ENCODE data around the gene ATG9B.
"Not testable (repeated sequence)": the region's sequence is repeated elsewhere in the genome, so short reads cannot be mapped to it uniquely, and the experiment has no call there.

The ATG9B gene

DNA sequence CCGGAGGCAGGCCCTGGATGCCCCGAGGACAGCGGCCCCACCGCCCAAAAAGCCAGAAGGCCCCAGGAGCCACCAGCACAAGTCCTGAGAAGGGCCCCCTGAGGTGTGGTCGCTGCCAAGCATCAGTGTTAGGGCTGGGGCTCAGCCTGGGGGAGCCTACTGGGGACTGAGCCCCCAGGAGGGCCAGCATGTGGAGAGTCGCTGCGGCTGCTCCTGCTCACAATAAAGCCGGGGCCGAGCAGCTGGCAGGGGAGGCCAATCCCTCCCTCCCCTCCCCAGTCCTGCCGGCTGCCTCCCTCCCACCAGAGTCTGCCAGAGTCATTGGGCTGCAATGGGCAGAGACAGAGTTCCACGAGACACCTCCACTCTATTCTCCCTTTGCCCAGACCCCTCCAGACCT lies 21.0 kb upstream of the ATG9B start:
- no peak overlapping the region for H3K4me3 ChIP-seq (ENCODE audit: low read length)
- peaks cover 5% of the 10 kb centered on the region for H3K27me3 ChIP-seq (replicated peaks; ENCODE audit: control insufficient read depth, insufficient read depth, low read length)
- H3K9ac ChIP-seq (ENCODE audit: low read length): no peak overlapping the region
- peaks cover 27% of the 10 kb centered on the region for H3K4me1 ChIP-seq (ENCODE audit: control insufficient read depth, insufficient read depth, low read length)
- no peaks in the 10 kb centered on the region for H3K9me3 ChIP-seq (ENCODE audit: control insufficient read depth, low read length)
- no peaks in the 10 kb centered on the region for H3K36me3 ChIP-seq (ENCODE audit: control insufficient read depth, insufficient read depth, low read length, severe bottlenecking)
- no peak for DNase-seq (ENCODE audit: low read depth)

DNA sequence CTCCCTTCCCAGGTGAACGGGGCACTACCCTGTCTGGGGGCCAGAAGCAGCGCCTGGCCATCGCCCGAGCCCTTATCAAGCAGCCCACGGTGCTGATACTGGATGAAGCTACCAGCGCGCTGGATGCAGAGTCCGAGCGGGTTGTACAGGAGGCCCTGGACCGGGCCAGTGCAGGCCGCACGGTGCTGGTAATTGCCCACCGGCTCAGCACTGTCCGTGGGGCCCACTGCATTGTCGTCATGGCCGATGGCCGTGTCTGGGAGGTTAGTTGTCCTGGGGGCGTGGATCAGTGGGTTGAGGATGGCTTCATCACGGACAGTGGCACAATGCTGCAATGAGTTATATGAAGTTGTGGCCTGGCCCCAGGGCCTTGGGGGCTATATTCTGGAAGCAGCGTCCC lies 19.7 kb upstream of the ATG9B start:
- no peaks in the 10 kb centered on the region for H3K27me3 ChIP-seq (replicated peaks; ENCODE audit: control insufficient read depth, insufficient read depth, low read length)
- H3K4me3 ChIP-seq (ENCODE audit: low read length): no peak overlapping the region
- H3K36me3 ChIP-seq (ENCODE audit: control insufficient read depth, insufficient read depth, low read length, severe bottlenecking): no peaks in the 10 kb centered on the region
- no peaks in the 10 kb centered on the region for H3K9me3 ChIP-seq (ENCODE audit: control insufficient read depth, low read length)
- no peak for DNase-seq (ENCODE audit: low read depth)
- no peak overlapping the region for H3K9ac ChIP-seq (ENCODE audit: low read length)
- H3K4me1 ChIP-seq (ENCODE audit: control insufficient read depth, insufficient read depth, low read length): peaks cover 36% of the 10 kb centered on the region

- not testable (repeated sequence) for H3K9me3 ChIP-seq (ENCODE audit: control insufficient read depth, low read length); DNase-seq (ENCODE audit: low read depth); H3K9ac ChIP-seq (ENCODE audit: low read length); H3K36me3 ChIP-seq (ENCODE audit: control insufficient read depth, insufficient read depth, low read length, severe bottlenecking); H3K4me3 ChIP-seq (ENCODE audit: low read length); H3K27me3 ChIP-seq (replicated peaks; ENCODE audit: control insufficient read depth, insufficient read depth, low read length)
- H3K4me1 ChIP-seq (ENCODE audit: control insufficient read depth, insufficient read depth, low read length): peaks cover 41% of the 10 kb centered on the region
Observed at GRCh38 chr7:151043449-151043848, 19.2 kb upstream of the ATG9B start.

GRCh38 chr7:151040616-151041375 lies 16.5 kb upstream of the ATG9B start:
- H3K27me3 ChIP-seq (replicated peaks; ENCODE audit: control insufficient read depth, insufficient read depth, low read length): no peaks in the 10 kb centered on the region
- peaks cover 22% of the 10 kb centered on the region for H3K4me1 ChIP-seq (ENCODE audit: control insufficient read depth, insufficient read depth, low read length)
- peaks cover 15% of the 10 kb centered on the region for H3K36me3 ChIP-seq (ENCODE audit: control insufficient read depth, insufficient read depth, low read length, severe bottlenecking)
- no peak overlapping the region for H3K4me3 ChIP-seq (ENCODE audit: low read length)
- H3K9ac ChIP-seq (ENCODE audit: low read length): no peak overlapping the region
- no peak for DNase-seq (ENCODE audit: low read depth)
- no peaks in the 10 kb centered on the region for H3K9me3 ChIP-seq (ENCODE audit: control insufficient read depth, low read length)

GRCh38 chr7:151039850-151040548 lies 15.7 kb upstream of the ATG9B start:
- no peak overlapping the region for H3K9ac ChIP-seq (ENCODE audit: low read length)
- H3K4me3 ChIP-seq (ENCODE audit: low read length): no peak overlapping the region
- H3K36me3 ChIP-seq (ENCODE audit: control insufficient read depth, insufficient read depth, low read length, severe bottlenecking): peaks cover 23% of the 10 kb centered on the region
- H3K9me3 ChIP-seq (ENCODE audit: control insufficient read depth, low read length): no peaks in the 10 kb centered on the region
- H3K27me3 ChIP-seq (replicated peaks; ENCODE audit: control insufficient read depth, insufficient read depth, low read length): no peaks in the 10 kb centered on the region
- DNase-seq (ENCODE audit: low read depth): no peak
- peaks cover 20% of the 10 kb centered on the region for H3K4me1 ChIP-seq (ENCODE audit: control insufficient read depth, insufficient read depth, low read length)

GRCh38 chr7:151038951-151039849 lies 14.9 kb upstream of the ATG9B start:
- Histone ChIP-seq H3K36me3 (ENCODE audit: control insufficient read depth, insufficient read depth, low read length, severe bottlenecking) (peaks cover 31% of the 10 kb centered on the region), H3K4me1 (ENCODE audit: control insufficient read depth, insufficient read depth, low read length) (peaks cover 23% of the 10 kb centered on the region), H3K27me3 (replicated peaks; ENCODE audit: control insufficient read depth, insufficient read depth, low read length) (no peaks in the 10 kb centered on the region), H3K9ac (ENCODE audit: low read length) (peak overlapping the region; percentile 36), H3K9me3 (ENCODE audit: control insufficient read depth, low read length) (no peaks in the 10 kb centered on the region), H3K4me3 (ENCODE audit: low read length) (no peak overlapping the region)
- peak; percentile 74 for DNase-seq (ENCODE audit: low read depth)

- Histone ChIP-seq H3K9me3 (ENCODE audit: control insufficient read depth, low read length) (no peaks in the 10 kb centered on the region), H3K36me3 (ENCODE audit: control insufficient read depth, insufficient read depth, low read length, severe bottlenecking) (peaks cover 35% of the 10 kb centered on the region), H3K4me1 (ENCODE audit: control insufficient read depth, insufficient read depth, low read length) (peaks cover 20% of the 10 kb centered on the region), H3K4me3 (ENCODE audit: low read length) (no peak overlapping the region), H3K27me3 (replicated peaks; ENCODE audit: control insufficient read depth, insufficient read depth, low read length) (no peaks in the 10 kb centered on the region), H3K9ac (ENCODE audit: low read length) (no peak overlapping the region)
- no peak for DNase-seq (ENCODE audit: low read depth)
Observed at GRCh38 chr7:151035902-151036301, 11.6 kb upstream of the ATG9B start.

- Histone ChIP-seq H3K4me3 (ENCODE audit: low read length) (no peak overlapping the region), H3K27me3 (replicated peaks; ENCODE audit: control insufficient read depth, insufficient read depth, low read length) (no peaks in the 10 kb centered on the region)
Observed at GRCh38 chr7:151035026-151035717, 10.9 kb upstream of the ATG9B start.

GRCh38 chr7:151034312-151035025 lies 10.2 kb upstream of the ATG9B start:
- Histone ChIP-seq H3K4me3 (ENCODE audit: low read length) (no peak overlapping the region), H3K9ac (ENCODE audit: low read length) (no peak overlapping the region), H3K9me3 (ENCODE audit: control insufficient read depth, low read length) (no peaks in the 10 kb centered on the region), H3K27me3 (replicated peaks; ENCODE audit: control insufficient read depth, insufficient read depth, low read length) (no peaks in the 10 kb centered on the region), H3K4me1 (ENCODE audit: control insufficient read depth, insufficient read depth, low read length) (peaks cover 20% of the 10 kb centered on the region), H3K36me3 (ENCODE audit: control insufficient read depth, insufficient read depth, low read length, severe bottlenecking) (peaks cover 35% of the 10 kb centered on the region)
- DNase-seq (ENCODE audit: low read depth): no peak

More at GRCh38 chr7:151035026-151035717, 10.9 kb upstream of the ATG9B start:
- H3K9ac ChIP-seq (ENCODE audit: low read length): no peak overlapping the region
- peaks cover 20% of the 10 kb centered on the region for H3K4me1 ChIP-seq (ENCODE audit: control insufficient read depth, insufficient read depth, low read length)
- H3K9me3 ChIP-seq (ENCODE audit: control insufficient read depth, low read length): no peaks in the 10 kb centered on the region
- DNase-seq (ENCODE audit: low read depth): no peak
- H3K36me3 ChIP-seq (ENCODE audit: control insufficient read depth, insufficient read depth, low read length, severe bottlenecking): peaks cover 35% of the 10 kb centered on the region

DNA sequence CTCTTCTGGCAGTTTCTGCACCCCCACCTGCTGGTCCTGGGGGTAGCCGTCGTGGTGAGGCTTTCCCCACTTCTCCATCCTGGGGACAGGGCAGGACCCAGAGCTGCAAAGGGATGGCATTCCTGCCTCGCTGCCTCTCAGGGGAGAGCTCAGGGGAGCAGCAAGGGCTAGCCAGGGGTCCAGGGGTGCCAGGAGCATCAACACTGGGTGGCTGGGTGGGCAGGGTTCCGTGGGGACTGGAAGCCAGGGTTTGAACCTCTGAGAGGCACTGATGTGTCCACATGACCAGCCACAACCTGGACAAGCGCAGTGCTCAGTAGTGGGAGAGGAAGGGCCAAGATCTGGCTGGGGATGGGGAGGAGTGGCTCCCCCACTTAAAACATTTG lies 9.6 kb upstream of the ATG9B start:
- Histone ChIP-seq H3K9me3 (ENCODE audit: control insufficient read depth, low read length) (no peaks in the 10 kb centered on the region), H3K27me3 (replicated peaks; ENCODE audit: control insufficient read depth, insufficient read depth, low read length) (no peaks in the 10 kb centered on the region), H3K9ac (ENCODE audit: low read length) (no peak overlapping the region), H3K36me3 (ENCODE audit: control insufficient read depth, insufficient read depth, low read length, severe bottlenecking) (peaks cover 35% of the 10 kb centered on the region), H3K4me1 (ENCODE audit: control insufficient read depth, insufficient read depth, low read length) (peaks cover 20% of the 10 kb centered on the region), H3K4me3 (ENCODE audit: low read length) (no peak overlapping the region)
- no peak for DNase-seq (ENCODE audit: low read depth)

Data from adipocyte (in vitro differentiated cells).